ENCODE results near the gene GGA3. TPM values are rescaled to one million over a fixed set of nuclear protein-coding genes. Genes with fewer than 3 reads are reported as not detected.

The GGA3 gene
- polyA plus RNA-seq, 1 experiment = 25.0 TPM

DNA sequence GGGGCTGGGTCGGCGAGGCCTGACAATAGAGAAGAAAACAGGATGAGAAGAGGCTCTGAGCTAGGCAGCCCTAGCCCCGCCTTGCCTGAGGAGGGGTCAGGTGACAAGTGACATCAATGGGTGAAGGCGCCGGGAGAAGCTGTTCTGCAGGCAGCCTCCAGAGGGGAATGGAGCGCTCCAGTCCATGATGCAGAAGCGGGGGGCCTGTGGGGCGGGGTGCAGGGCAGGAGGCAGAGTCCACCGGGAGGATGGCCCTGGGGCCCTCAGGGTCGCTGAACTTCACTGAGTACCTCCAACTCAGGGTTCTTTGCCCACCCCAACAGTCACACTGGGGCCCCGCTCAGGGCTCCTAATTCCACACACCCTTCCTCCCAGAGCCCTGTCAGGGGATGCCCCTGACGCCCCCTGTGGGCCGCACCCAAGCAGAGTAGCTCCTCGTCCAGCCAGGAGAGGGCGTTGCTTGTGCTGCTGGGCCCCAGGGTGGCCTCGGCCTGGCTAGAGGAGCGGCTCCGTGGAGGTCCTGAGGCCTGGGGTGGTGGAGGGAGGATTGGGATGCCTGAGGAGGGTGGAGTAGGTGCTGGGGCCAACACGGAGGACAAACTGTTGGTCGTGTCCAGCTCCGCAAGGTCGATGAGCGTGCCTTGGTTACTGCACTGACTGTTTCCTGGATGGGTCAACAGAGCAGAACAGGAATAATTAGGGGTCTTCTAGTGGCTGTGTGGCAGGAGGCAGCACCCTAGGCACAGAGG is 20.8 kb downstream of the GGA3 start:
- DNase-seq (ENCODE audit: low read depth, low spot score) = no peak
- POLR2A ChIA-PET = interaction anchor here (0.6 to 1.0 kb wide), 3 partner anchors 51 to 172 kb away, joined by 3 to 4 read pairs (median 4); no protein-coding TSS in a partner anchor
- Histone ChIP-seq H3K27me3 (ENCODE audit: control insufficient read depth, insufficient read depth, low read length) (no peaks in the 10 kb centered on the region), H3K9me3 (ENCODE audit: control insufficient read depth, insufficient read depth, low read length) (no peaks in the 10 kb centered on the region), H3K4me3 (ENCODE audit: low read depth, low read length) (no peak overlapping the region), H3K27ac (ENCODE audit: low read depth, low read length) (no peak overlapping the region)
- CTCF ChIA-PET = interaction anchor here (0.6 to 2.6 kb wide), 11 partner anchors 8 to 1515 kb away, joined by 3 to 14 read pairs (median 4); partner anchors contain the start of gene MIF4GD
- TF ChIP-seq, protein P1, sequence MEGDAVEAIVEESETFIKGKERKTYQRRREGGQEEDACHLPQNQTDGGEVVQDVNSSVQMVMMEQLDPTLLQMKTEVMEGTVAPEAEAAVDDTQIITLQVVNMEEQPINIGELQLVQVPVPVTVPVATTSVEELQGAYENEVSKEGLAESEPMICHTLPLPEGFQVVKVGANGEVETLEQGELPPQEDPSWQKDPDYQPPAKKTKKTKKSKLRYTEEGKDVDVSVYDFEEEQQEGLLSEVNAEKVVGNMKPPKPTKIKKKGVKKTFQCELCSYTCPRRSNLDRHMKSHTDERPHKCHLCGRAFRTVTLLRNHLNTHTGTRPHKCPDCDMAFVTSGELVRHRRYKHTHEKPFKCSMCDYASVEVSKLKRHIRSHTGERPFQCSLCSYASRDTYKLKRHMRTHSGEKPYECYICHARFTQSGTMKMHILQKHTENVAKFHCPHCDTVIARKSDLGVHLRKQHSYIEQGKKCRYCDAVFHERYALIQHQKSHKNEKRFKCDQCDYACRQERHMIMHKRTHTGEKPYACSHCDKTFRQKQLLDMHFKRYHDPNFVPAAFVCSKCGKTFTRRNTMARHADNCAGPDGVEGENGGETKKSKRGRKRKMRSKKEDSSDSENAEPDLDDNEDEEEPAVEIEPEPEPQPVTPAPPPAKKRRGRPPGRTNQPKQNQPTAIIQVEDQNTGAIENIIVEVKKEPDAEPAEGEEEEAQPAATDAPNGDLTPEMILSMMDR (IDR thresholded peaks at IDR 0.05; ENCODE audit: low read depth, low read length) = peak; percentile 70

GRCh38 chr17:75239778-75240393 is 21.5 kb downstream of the GGA3 start:
- Histone ChIP-seq H3K27me3 (ENCODE audit: control insufficient read depth, insufficient read depth, low read length) (no peaks in the 10 kb centered on the region), H3K9me3 (ENCODE audit: control insufficient read depth, insufficient read depth, low read length) (no peaks in the 10 kb centered on the region), H3K27ac (ENCODE audit: low read depth, low read length) (no peak overlapping the region), H3K4me3 (ENCODE audit: low read depth, low read length) (no peak overlapping the region)
- DNase-seq (ENCODE audit: low read depth, low spot score) = no peak
- CTCF ChIA-PET = interaction anchor here (0.6 to 2.6 kb wide), 14 partner anchors 8 to 1516 kb away, joined by 3 to 16 read pairs (median 4); partner anchors contain the start of gene MIF4GD
- POLR2A ChIA-PET = interaction anchor here (0.6 to 1.2 kb wide), 3 partner anchors 22 to 544 kb away, joined by 3 to 5 read pairs (median 3); partner anchors contain the start of genes GGA3 and MRPS7
- TF ChIP-seq, protein P1 (IDR thresholded peaks at IDR 0.05; ENCODE audit: low read depth, low read length) = no peak

- TF ChIP-seq, protein P1 (IDR thresholded peaks at IDR 0.05; ENCODE audit: low read depth, low read length) = no peak
- H3K4me3 ChIP-seq (ENCODE audit: low read depth, low read length) = no peak overlapping the region
- no peak overlapping the region for H3K27ac ChIP-seq (ENCODE audit: low read depth, low read length)
- H3K9me3 ChIP-seq (ENCODE audit: control insufficient read depth, insufficient read depth, low read length) = no peaks in the 10 kb centered on the region
- ChIA-PET POLR2A (interaction anchor here (0.5 to 1.2 kb wide), 4 partner anchors 10 to 544 kb away, joined by 3 to 13 read pairs (median 4); partner anchors contain the start of genes GGA3 and MRPS7), CTCF (interaction anchor here (0.9 to 2.2 kb wide), 7 partner anchors 9 to 278 kb away, joined by 3 to 16 read pairs (median 6); partner anchors contain the start of gene MIF4GD)
- no peak for DNase-seq (ENCODE audit: low read depth, low spot score)
- no peaks in the 10 kb centered on the region for H3K27me3 ChIP-seq (ENCODE audit: control insufficient read depth, insufficient read depth, low read length)
Observed at GRCh38 chr17:75239214-75239613, 22.2 kb downstream of the GGA3 start.

- no peaks in the 10 kb centered on the region for H3K9me3 ChIP-seq (ENCODE audit: control insufficient read depth, insufficient read depth, low read length)
- CTCF ChIA-PET = interaction anchor here (0.9 to 2.2 kb wide), 7 partner anchors 9 to 277 kb away, joined by 3 to 16 read pairs (median 6); no protein-coding TSS in a partner anchor
- H3K27ac ChIP-seq (ENCODE audit: low read depth, low read length) = no peak overlapping the region
- DNase-seq (ENCODE audit: low read depth, low spot score) = peak; percentile 43
- no peak overlapping the region for H3K4me3 ChIP-seq (ENCODE audit: low read depth, low read length)
- POLR2A ChIA-PET = interaction anchor here (0.6 to 1.2 kb wide), 2 partner anchors 10 to 23 kb away, joined by 3 to 5 read pairs; partner anchors contain the start of genes GGA3 and MRPS7
- TF ChIP-seq, protein P1 (IDR thresholded peaks at IDR 0.05; ENCODE audit: low read depth, low read length) = peak; percentile 92
- H3K27me3 ChIP-seq (ENCODE audit: control insufficient read depth, insufficient read depth, low read length) = no peaks in the 10 kb centered on the region
Observed at GRCh38 chr17:75238684-75239191, 22.7 kb downstream of the GGA3 start.
